UCSD-AML1 (cell line): ENCODE data around the gene DHRS13.
"Not testable (repeated sequence)": the region's sequence is repeated elsewhere in the genome, so short reads cannot be mapped to it uniquely, and the experiment has no call there.

ENCODE experiments used
- DNase-seq: peaks from one replicate; lab custom pipeline; 2025; ENCODE audit not compliant: unreplicated experiment; lab: John Stamatoyannopoulos, UW

The DHRS13 gene

GRCh38 chr17:28904800-28905199, 1.9 kb upstream of the DHRS13 start:
- no peak for DNase-seq

DNA sequence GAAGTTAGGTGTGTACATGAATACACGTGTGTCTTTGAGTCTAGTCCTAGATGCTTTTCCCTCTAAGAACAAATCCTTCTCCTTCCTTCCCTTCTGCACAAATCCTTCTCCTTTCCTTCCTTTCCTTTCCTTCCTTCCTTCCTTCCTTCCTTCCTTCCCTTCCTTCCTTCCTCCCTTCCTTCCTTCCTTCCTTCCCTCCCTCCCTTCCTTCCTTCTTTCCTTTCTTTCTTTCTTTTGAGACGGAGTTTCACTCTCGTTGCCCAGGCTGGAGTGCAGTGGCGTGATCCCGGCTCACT, 615 bp upstream of the DHRS13 start:
- not testable (repeated sequence) for DNase-seq

DNA sequence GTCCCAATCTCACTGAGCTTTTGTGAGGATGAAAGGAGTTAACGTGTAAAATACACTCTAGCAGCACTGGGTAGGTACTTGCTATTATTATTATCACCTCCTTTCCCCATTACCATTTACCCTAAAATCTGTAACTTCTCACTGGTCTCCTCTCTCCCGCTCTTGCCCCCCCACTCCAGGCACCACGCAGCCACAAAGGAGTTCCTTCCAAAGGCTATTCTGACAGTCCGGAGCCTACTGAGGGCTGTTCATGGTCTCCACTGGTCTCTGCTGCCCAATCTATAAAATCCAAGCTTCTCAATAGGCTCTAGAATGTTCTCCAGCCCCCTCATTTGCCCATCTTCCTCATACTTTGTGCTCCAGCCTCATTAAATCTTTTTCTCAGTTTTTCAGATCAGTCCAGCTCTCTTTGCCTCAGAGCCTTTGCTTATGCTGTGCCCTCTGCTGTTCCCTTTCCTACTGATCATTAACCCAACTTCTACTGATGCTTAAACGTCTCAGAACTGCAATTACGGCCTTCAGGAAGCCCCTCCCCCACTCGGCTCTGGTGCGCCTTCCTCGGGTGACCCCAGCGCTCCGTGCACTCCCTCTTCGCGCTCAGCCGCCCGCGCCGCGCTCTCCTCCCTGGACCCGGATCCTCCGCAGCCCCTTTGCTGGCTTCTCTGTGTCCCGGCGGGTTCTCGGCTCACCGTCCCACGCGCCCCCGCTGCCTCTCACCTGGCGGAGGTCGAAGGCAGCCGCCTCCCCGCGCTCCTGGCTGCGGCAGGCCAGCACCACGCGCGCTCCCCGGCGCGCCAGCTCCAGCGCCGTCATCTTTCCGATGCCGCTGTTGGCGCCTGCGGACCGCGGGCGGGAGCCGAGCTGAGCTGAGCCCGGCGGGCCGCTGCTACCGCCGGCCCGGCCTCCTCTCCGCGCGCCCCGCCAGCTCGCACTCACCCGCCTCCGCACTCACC, 737 bp downstream of the DHRS13 start:
- DNase-seq = peak; percentile 81

DNA sequence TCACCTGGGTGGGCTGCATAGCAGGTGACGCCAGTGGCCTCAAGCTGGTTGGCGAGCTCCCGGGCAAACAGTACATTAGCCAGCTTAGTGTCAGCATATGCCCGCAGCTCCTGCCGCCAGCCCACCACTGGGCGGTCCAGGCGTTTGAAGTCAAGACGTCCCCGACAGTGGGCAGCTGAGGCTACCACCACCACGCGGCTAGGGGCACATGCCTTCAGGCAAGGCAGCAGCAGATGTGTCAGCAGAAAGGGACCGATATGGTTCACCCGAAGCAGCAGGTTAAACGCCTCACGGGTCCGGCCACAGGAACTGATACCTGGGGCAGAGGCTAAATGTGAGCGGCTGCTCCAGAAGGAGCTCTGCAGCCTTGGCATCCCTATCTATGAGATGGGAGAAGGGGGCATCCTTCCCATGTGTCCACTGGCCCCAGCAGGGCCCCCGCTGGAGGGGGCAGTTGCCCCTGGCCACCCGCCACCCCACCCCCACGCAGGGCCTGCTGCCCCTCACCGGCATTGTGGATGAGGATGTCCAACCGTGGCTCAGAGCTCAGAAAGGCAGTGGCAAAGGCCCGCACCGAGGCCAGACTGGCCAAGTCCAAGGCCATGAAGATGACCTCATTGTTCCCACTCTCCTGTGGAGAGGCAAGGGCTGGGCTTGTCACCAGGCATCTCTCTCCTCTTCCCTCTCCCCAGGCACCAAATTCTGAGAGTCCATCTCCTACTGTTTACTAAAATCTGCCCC, 1.7 kb downstream of the DHRS13 start:
- no peak for DNase-seq

GRCh38 chr17:28899212-28899815, 3.6 kb downstream of the DHRS13 start:
- DNase-seq = no peak

DNA sequence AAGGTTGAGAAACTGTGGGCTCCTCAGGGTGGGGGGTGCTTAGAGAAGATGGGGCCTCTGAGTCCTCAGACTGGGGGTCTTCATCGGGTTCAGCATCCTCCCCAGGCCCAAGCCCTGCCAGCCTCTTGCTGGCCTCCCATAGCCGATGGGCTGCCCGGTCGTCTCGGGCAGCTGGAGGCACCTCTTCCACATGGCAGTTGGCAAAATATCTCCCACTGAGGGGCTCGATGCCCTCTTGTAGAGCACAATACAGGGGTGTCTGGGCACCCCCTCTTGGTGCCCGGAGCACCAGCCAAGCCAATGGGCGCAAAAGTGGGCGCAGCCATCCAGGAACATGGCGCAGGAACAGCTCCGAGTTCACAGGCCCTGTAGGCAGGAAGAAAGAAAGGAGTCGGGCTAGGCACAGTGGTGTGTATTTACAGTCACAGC, 4.3 kb downstream of the DHRS13 start:
- no peak for DNase-seq

GRCh38 chr17:28897769-28898526, 4.9 kb downstream of the DHRS13 start:
- DNase-seq = no peak

- peak; percentile 69 for DNase-seq
These were observed 5.8 kb downstream of the DHRS13 start, which contains the start of gene FLOT2 for GRCh38 chr17:28896884-28897768. Gene FLOT2 (minus strand): TSS chr17:28897733. CDS start chr17:28897574, 159 bp downstream.

- DNase-seq = no peak
These were observed 6.4 kb downstream of the DHRS13 start for GRCh38 chr17:28896491-28896883.

GRCh38 chr17:28895794-28896447, 7.0 kb downstream of the DHRS13 start:
- no peak for DNase-seq

DNA sequence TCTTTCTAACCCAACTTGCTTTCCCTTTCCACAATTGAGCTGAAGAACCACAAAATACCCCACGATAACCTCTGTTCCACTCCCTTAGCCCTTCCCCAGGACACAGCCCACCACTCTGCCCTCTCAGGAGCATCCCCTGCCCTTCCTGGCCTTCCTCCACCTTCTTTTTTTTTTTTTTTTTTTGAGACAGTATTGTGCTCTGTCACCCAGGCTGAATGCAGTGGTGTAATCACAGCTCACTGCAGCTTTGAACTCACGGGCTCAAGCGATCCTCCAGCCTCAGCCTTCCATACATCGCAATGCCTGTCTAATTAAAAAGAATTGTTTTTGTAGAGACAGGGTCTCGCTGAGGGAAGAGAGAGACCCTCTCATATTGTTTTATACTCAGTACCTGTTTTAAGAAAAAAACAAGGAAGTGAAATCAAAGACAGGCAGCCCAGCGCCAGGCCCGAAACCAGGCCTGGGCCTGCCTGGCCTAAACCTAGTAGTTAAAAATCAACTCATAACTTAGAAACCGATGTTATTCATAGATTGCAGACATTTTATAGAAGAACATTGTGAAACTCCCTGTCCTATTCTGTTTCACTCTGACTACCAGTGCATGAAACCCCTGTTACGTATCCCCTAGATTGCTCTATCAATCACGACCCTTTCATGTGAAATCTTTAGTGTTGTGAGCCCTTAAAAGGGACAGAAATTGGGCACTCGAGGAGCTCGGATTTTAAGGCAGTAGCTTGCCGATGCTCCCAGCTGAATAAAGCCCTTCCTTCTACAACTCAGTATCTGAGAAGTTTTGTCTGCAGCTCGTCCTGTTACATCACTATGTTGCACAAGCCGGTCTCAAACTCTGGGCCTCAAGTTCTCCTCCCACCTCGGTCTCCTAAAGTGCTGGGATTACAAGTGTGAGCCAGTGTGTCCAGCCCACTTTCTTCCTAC, 9.4 kb downstream of the DHRS13 start:
- not testable (repeated sequence) for DNase-seq

GRCh38 chr17:28892024-28892423, 10.9 kb downstream of the DHRS13 start:
- DNase-seq = no peak

DNA sequence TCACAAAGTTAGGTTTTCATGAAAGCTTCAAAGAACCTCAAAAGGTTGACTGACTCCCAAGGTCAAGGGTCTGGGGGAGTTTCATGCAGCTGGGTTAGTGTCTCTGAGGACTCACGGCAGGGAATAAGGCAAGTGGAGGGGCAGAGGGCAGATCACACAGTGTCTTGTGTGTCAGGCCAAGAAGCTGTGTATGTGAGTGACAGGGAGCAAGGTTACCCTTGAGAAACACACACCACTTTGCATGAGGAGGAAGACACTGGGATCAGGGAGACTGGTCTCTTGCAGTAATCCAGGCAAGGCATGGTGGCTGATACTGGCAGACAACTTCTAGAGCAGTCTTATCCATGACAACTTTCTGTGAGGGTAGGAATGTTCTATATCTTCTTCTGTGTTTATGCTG, 11.7 kb downstream of the DHRS13 start:
- DNase-seq = no peak

- no peak for DNase-seq
These were observed 12.9 kb downstream of the DHRS13 start for GRCh38 chr17:28889996-28890395.

GRCh38 chr17:28888832-28889231, 14.0 kb downstream of the DHRS13 start:
- no peak for DNase-seq

DNA sequence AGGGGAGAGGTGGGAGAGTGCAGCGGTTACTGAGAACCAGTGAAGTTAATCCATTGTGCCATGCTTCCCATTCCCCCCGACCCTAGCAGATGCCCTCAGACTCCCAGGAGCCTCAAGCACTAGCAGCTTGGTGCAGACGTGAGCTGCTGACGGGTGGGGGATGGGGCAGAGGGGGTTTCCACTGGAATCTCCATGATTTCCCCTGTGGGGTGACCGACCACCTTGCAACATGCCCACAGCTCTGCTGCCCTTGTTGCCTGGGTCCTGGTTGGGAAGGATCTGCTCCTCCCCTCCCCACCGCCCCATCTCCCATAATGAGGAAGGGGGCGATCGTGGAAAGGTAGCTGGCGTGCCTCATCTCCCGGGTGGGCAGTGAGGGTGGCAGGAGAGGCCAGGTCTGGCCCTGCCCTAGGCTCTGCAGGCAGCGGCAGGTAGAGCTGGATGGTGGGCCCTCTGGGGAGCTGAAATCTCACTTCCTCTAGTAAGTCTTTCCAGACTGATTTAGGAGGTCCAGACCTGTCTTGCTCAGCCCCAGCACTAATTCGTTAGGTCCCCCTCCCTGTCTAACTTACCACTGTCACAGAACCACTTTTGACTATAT, 14.9 kb downstream of the DHRS13 start:
- no peak for DNase-seq

- DNase-seq = no peak
These were observed 16.9 kb downstream of the DHRS13 start for GRCh38 chr17:28885951-28886350.

DNA sequence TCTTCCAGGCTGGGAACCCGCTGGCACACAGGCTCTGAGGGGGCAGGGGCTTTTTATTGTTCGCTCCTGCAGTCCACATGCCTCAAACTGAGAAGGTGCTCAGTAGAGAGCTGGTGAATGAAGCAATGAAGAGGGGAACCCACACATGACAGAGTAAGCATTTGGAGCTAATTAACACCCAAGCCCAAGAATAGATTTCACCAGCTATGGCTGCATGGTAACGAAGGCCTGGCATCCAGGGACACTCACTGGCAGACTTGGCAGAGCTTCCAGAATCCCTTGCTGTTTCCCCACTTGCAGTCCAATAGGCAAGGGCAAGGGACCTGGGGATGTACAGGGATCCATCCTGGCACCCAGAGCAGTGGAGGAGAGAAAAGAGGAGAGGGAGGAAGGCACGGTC, 17.5 kb downstream of the DHRS13 start:
- no peak for DNase-seq
